ENCODE measurements around the gene ZRANB2. TPM values are rescaled to one million over a fixed set of nuclear protein-coding genes. Genes with fewer than 3 reads are reported as not detected.

The ZRANB2 gene
- total and polyA plus RNA-seq, 9 of the 15 experiments (the other 6 are each of a cell fraction or from before 2014, with no cell fraction given): 80.8 to 264 (median 157) TPM

GRCh38 chr1:71074681-71075080 lies 6.2 kb downstream of the ZRANB2 start:
- Histone ChIP-seq H3K4me1 (replicated peaks in 1 of 2; ENCODE audit: control insufficient read depth in 2 of 2, insufficient read depth in 2 of 2, low read length in 2 of 2) (no peaks in the 10 kb centered on the region), H4K20me1 (replicated peaks; ENCODE audit: control insufficient read depth, insufficient read depth, low read length) (no peaks in the 10 kb centered on the region; the same call in 1 of the 2 replicates), H3K9me3 (replicated peaks; ENCODE audit: control insufficient read depth, insufficient read depth, low read depth, low read length) (no peaks in the 10 kb centered on the region), H3K27me3 (ENCODE audit: control insufficient read depth in 2 of 2, insufficient read depth in 2 of 2, low read length in 2 of 2) (no peaks in the 10 kb centered on the region), H3K9ac (ENCODE audit: insufficient read depth in 1 of 2, low read depth in 2 of 2, low read length in 2 of 2) (no peak overlapping the region), H3K4me3 (no peak overlapping the region), H3K27ac (ENCODE audit: extremely low read depth, low read depth, low read length) (no peak overlapping the region), H3K79me2 (ENCODE audit: control insufficient read depth, insufficient read depth, low read length) (peaks cover 66% of the 10 kb centered on the region), H3K4me2 (ENCODE audit: insufficient read depth, low read length) (no peak overlapping the region), H3K9me1 (ENCODE audit: control insufficient read depth, insufficient read depth, low read length) (no peaks in the 10 kb centered on the region), H2AFZ (ENCODE audit: low read depth, low read length) (no peak overlapping the region), H3K36me3 (ENCODE audit: control insufficient read depth, insufficient read depth, low read length) (peaks cover 94% of the 10 kb centered on the region)
- TF ChIP-seq IRF2 (CRISPR knock-in tag; IDR thresholded peaks at IDR 0.05): no peak
- TF ChIP-seq ZNF143 (CRISPR knock-in tag; IDR thresholded peaks at IDR 0.05): no peak
- no peak for TF ChIP-seq GABPA (tag; conservative IDR thresholded peaks at IDR 0.05; ENCODE audit: low read depth)
- no peak for TF ChIP-seq RERE (CRISPR knock-in tag; IDR thresholded peaks at IDR 0.05; ENCODE audit: borderline replicate concordance)
- no peak for TF ChIP-seq ETS1 (conservative IDR thresholded peaks at IDR 0.05; ENCODE audit: control insufficient read depth, low read depth, low read length)
- no peak for TF ChIP-seq ZBTB8A (IDR thresholded peaks at IDR 0.05; ENCODE audit: partially characterized antibody)
- no peak for TF ChIP-seq TEAD4 (IDR thresholded peaks at IDR 0.05; ENCODE audit: low read length)
- no peak for TF ChIP-seq TEAD4 (CRISPR knock-in tag; IDR thresholded peaks at IDR 0.05; ENCODE audit: borderline replicate concordance)
- no peak for TF ChIP-seq EP400 (IDR thresholded peaks at IDR 0.05)
- no peak for TF ChIP-seq KDM2B (CRISPR knock-in tag; IDR thresholded peaks at IDR 0.05)
- no peak for TF ChIP-seq SRSF9 (IDR thresholded peaks at IDR 0.05; ENCODE audit: borderline replicate concordance, low read depth, low read length)
- no peak for TF ChIP-seq WHSC1 (IDR thresholded peaks at IDR 0.05; ENCODE audit: low read length)
- no peak for TF ChIP-seq ATF3 (IDR thresholded peaks at IDR 0.05)
- no peak for TF ChIP-seq ATF3 (CRISPR knock-in tag; conservative IDR thresholded peaks at IDR 0.05)
- TF ChIP-seq MIER1 (IDR thresholded peaks at IDR 0.05; ENCODE audit: low read depth): no peak
- no peak for TF ChIP-seq CSDE1 (IDR thresholded peaks at IDR 0.05)
- POLR2A ChIA-PET: interaction anchor here (0.7 kb wide), 1 partner anchor 20 kb away, joined by 3 read pairs; no protein-coding TSS in a partner anchor
- no peak for DNase-seq (ENCODE audit: extremely low read depth in 1 of 4, low spot score in 3 of 4)
- intact Hi-C loops (cut with micrococcal nuclease) (no loop called here), in situ Hi-C loops (cut with MboI) (loop anchor here (10.0 kb wide), 1 partner anchor 1520 kb away; no protein-coding TSS in a partner anchor)
- FAIRE-seq: no peak
- no peak for ATAC-seq
- BruUV-seq (replicated peaks): no TSS peak
- 100% methylated on average over 1 of the region's 1 CpG for WGBS (ENCODE audit: insufficient coverage, low coverage, missing lambda C conversion rate)
- CTCF ChIA-PET (ENCODE audit: low intra/inter-chr PET ratio): no interaction called here

Data from K562 (cell line).